Vagina (tissue), 2 donors: ENCODE data around the gene PARVG.

Experiments
- CTCF ChIP-seq, 3 experiments: fragments of 450-650 bp in 2 of 3; fragments of 200-600 bp in 1 of 3; sonication (generic) in 1 of 3; IDR thresholded peaks; one replicate each; pipeline ENCODE4 v1.5.1; 2017 to 2019; ENCODE audit warnings: antibody characterized with exemption in 3 of 3, mild to moderate bottlenecking in 2 of 3, moderate library complexity in 2 of 3
- POLR2A ChIP-seq, 2 donors: fragments of 450-650 bp; IDR thresholded peaks; one replicate each; pipeline ENCODE4 v1.6.1; 2017; ENCODE audit warnings: antibody characterized with exemption in 2 of 2, mild to moderate bottlenecking in 2 of 2, moderate library complexity in 2 of 2

- TF ChIP-seq CTCF (IDR thresholded peaks at IDR 0.05) (no peak), POLR2A (IDR thresholded peaks at IDR 0.05) (no peak)
Observed at GRCh38 chr22:44205516-44206329, 25.0 kb downstream of the PARVG start.
